HEK293T (cell line): ENCODE results near the gene AGMO.

Experiments
- CTCF ChIA-PET: fragments of 350-600 bp; formaldehyde crosslinking; extraction: SDS; loops from one replicate; lab custom pipeline; 2021; ENCODE audit warnings: antibody characterized with exemption, inconsistent platforms; lab: Yijun Ruan, JAX
- POLR2A ChIA-PET: fragments of 350-600 bp; formaldehyde crosslinking; extraction: SDS; loops from one replicate; lab custom pipeline; 2020; ENCODE audit warnings: antibody characterized with exemption, inconsistent platforms; lab: Yijun Ruan, JAX
- DNase-seq: peaks from one replicate; pipeline ENCODE4 v3.0.0; 2012; ENCODE audit warnings: mixed read lengths; ENCODE audit errors: extremely low spot score
- ARNT ChIP-seq: fragments of 450-650 bp; IDR thresholded peaks from 2 replicates; pipeline ENCODE4 v1.6.1; 2017; ENCODE audit warnings: mild to moderate bottlenecking
- BHLHE40 ChIP-seq: fragments of 450-650 bp; IDR thresholded peaks from 2 replicates; pipeline ENCODE4 v1.6.1; 2016; ENCODE audit warnings: mild to moderate bottlenecking, moderate library complexity, borderline replicate concordance
- CTBP1 ChIP-seq: fragments of 450-650 bp; IDR thresholded peaks from 2 replicates; pipeline ENCODE4 v1.6.1; 2016; ENCODE audit warnings: borderline replicate concordance
- ELF4 ChIP-seq: fragments of 450-650 bp; IDR thresholded peaks from 2 replicates; pipeline ENCODE4 v1.6.1; 2017; ENCODE audit warnings: antibody characterized with exemption
- FOXA1 ChIP-seq: fragments of 450-650 bp; IDR thresholded peaks from 2 replicates; pipeline ENCODE4 v1.6.1; 2016; ENCODE audit warnings: mild to moderate bottlenecking
- FOXK2 ChIP-seq: fragments of 450-650 bp; IDR thresholded peaks from 2 replicates; pipeline ENCODE4 v1.6.1; 2016; ENCODE audit warnings: mild to moderate bottlenecking
- FOXM1 ChIP-seq: fragments of 450-650 bp; IDR thresholded peaks from 2 replicates; pipeline ENCODE4 v1.6.1; 2017; ENCODE audit warnings: mild to moderate bottlenecking, borderline replicate concordance
- HDGF ChIP-seq: fragments of 450-650 bp; IDR thresholded peaks from 2 replicates; pipeline ENCODE4 v1.6.1; 2017; ENCODE audit warnings: antibody characterized with exemption, borderline replicate concordance
- LEF1 ChIP-seq: fragments of 450-650 bp; IDR thresholded peaks from 2 replicates; pipeline ENCODE4 v1.6.1; 2017; ENCODE audit warnings: mild to moderate bottlenecking, borderline replicate concordance
- NFRKB ChIP-seq: fragments of 450-650 bp; IDR thresholded peaks from 2 replicates; pipeline ENCODE4 v1.6.1; 2016; ENCODE audit warnings: mild to moderate bottlenecking, moderate library complexity
- PKNOX1 ChIP-seq: fragments of 450-650 bp; IDR thresholded peaks from 2 replicates; pipeline ENCODE4 v1.6.1; 2016
- SP1 ChIP-seq: fragments of 450-650 bp; IDR thresholded peaks from 2 replicates; pipeline ENCODE4 v1.6.1; 2017
- SUZ12 ChIP-seq: fragments of 450-650 bp; IDR thresholded peaks from 2 replicates; pipeline ENCODE4 v1.6.1; 2016; ENCODE audit warnings: mild to moderate bottlenecking
- TARDBP ChIP-seq: fragments of 450-650 bp; IDR thresholded peaks from 2 replicates; pipeline ENCODE4 v1.6.1; 2016
- ZNF384 ChIP-seq: fragments of 450-650 bp; IDR thresholded peaks from 2 replicates; pipeline ENCODE4 v1.6.1; 2016

The AGMO gene

GRCh38 chr7:15335390-15335789, 226.4 kb downstream of the AGMO start:
- TF ChIP-seq SUZ12: no peak
- no peak for TF ChIP-seq ELF4
- no peak for TF ChIP-seq FOXA1
- no peak for TF ChIP-seq TARDBP
- no peak for TF ChIP-seq LEF1
- no peak for TF ChIP-seq PKNOX1
- ChIA-PET POLR2A (interaction anchor here (0.6 kb wide), 1 partner anchor 617 kb away, joined by 3 read pairs; no protein-coding TSS in a partner anchor), CTCF (interaction anchor here (1.0 kb wide), 1 partner anchor 9 kb away, joined by 5 read pairs; no protein-coding TSS in a partner anchor)
- no peak for DNase-seq

- TF ChIP-seq ZNF384 (no peak), ARNT (peak; percentile 97), PKNOX1 (peak; percentile 76), LEF1 (no peak), CTBP1 (peak; percentile 24; the same call in 1 of the 2 replicates), FOXK2 (no peak), FOXM1 (no peak)
- ChIA-PET CTCF (interaction anchor here (1.0 kb wide), 1 partner anchor 8 kb away, joined by 5 read pairs; no protein-coding TSS in a partner anchor), POLR2A (interaction anchor here (0.6 kb wide), 1 partner anchor 618 kb away, joined by 3 read pairs; no protein-coding TSS in a partner anchor)
- no peak for DNase-seq
Measured at GRCh38 chr7:15334536-15335263, 227.1 kb downstream of the AGMO start.

GRCh38 chr7:15332956-15333355, 228.9 kb downstream of the AGMO start:
- ChIA-PET CTCF (interaction anchor here (0.7 kb wide), 1 partner anchor 388 kb away, joined by 3 read pairs; no protein-coding TSS in a partner anchor), POLR2A (no interaction called here)
- DNase-seq: no peak
- TF ChIP-seq SUZ12 (no peak), NFRKB (no peak), FOXK2 (no peak), SP1 (no peak), PKNOX1 (no peak), CTBP1 (peak; percentile 71; the same call in 1 of the 2 replicates), LEF1 (no peak)

GRCh38 chr7:15330943-15331342, 230.9 kb downstream of the AGMO start:
- DNase-seq: no peak
- no peak for TF ChIP-seq PKNOX1
- no peak for TF ChIP-seq NFRKB
- TF ChIP-seq ZNF384: no peak
- TF ChIP-seq LEF1: no peak
- no peak for TF ChIP-seq FOXA1
- TF ChIP-seq SP1: no peak
- TF ChIP-seq BHLHE40: no peak
- no peak for TF ChIP-seq ELF4
- TF ChIP-seq TARDBP: no peak
- TF ChIP-seq FOXM1: no peak
- TF ChIP-seq ARNT: no peak
- no peak for TF ChIP-seq FOXK2
- ChIA-PET CTCF (interaction anchor here (0.5 kb wide), 1 partner anchor 12 kb away, joined by 3 read pairs; no protein-coding TSS in a partner anchor), POLR2A (no interaction called here)

GRCh38 chr7:15327001-15327400, 234.8 kb downstream of the AGMO start:
- ChIA-PET CTCF (interaction anchor here (1.2 to 1.5 kb wide), 2 partner anchors 8 to 394 kb away, joined by 5 read pairs; no protein-coding TSS in a partner anchor), POLR2A (no interaction called here)
- no peak for DNase-seq
- TF ChIP-seq FOXA1 (no peak), CTBP1 (no peak), LEF1 (no peak), HDGF (no peak), PKNOX1 (no peak), SUZ12 (no peak)
